ENCODE data around the gene COX6A1.
"Not testable (repeated sequence)": the region's sequence is repeated elsewhere in the genome, so short reads cannot be mapped to it uniquely, and the experiment has no call there.

Gene COX6A1

GRCh38 chr12:120428597-120429229, 9.2 kb upstream of the COX6A1 start:
- no peak for DNase-seq

- DNase-seq: no peak
Observed at GRCh38 chr12:120429368-120429767, 8.5 kb upstream of the COX6A1 start.

GRCh38 chr12:120432772-120433525, 5.0 kb upstream of the COX6A1 start:
- DNase-seq: no peak

DNA sequence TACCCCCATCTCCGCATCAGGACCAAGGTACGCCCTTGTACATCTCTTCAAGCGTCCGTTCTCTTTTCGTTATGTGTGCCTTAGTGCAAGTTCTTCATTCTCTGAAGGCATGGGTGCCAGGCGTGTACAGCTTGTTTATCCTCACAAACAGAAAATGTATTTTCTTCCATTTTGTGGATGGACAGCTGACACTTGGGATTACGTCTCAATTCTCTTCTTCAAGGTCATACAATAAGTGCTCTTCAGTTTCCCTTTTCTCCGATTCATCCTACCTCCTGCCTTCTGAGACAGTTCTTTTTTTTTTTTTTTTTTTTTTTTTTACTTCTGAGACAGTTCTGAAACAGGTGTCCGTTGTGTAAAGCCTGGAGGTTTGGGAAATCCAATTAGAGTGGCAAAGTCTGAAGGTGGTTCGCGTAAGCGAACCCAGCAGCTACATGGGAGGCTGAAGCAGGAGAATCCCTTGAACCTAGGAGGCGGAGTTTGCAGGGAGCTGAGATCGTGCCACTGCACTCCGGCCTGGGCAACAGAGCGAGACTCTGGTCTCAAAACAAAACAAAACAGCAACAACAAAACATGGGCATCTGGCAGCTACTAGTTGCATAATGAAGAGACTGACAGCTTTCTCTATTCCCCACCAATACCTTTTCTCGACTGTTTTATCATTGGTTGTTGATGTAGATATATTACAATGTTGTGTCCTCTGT, 734 bp downstream of the COX6A1 start:
- DNase-seq: no peak

DNA sequence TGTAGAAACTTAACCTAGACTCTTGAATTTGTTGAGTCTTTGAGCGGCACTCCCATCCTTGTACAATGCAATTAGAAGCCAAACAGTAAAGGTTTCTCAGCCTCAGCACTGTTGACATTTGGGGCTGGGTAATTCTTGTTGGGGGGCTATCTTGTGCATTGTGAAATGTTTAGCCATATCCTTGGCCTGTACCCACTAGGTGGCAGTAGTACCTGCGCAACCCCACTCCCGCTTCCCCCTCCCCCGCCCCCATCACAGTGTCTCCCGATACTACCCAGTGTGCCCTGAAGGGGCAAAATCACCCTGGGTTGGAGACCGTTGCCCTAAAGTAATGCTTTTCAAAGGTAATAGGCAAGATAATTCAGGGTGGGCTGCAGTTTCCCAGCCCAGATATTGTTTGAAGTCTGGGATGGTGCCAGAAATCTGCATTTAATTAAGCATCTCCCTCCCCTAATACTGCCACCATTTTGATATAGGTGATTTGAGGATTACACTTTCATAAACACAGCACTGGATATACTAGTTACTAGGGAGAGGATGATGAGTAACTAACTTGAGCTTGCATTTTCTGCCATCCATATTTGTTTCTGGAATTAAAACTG, 1.8 kb downstream of the COX6A1 start:
- DNase-seq: peak; percentile 55

DNA sequence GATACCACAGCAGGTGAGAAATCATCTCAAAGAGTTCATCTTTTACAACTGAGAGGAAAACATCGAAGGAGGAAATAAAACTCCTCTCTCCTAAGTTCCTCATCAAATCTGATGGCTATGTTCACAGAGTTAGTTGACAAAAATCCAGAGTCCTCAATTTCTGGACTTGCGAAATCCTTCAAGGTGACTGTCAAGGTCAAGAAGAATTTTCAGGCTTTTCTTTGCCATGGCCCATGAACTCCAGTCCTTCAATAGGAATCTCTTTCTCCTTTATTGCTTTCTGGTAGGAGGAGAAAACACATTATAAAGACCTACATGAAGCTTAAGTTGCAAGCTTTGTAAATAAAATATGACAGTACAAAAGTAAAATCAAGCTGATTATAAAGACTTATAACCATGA, 6.8 kb downstream of the COX6A1 start:
- no peak for DNase-seq

- peak; percentile 92 for DNase-seq
Observed at GRCh38 chr12:120445911-120446843, 8.3 kb downstream of the COX6A1 start, which contains the start of the genes GATC and TRIAP1. GATC (plus strand) TSS chr12:120446444; CDS start chr12:120446481, 37 bp downstream. TRIAP1 (minus strand) TSS chr12:120446384; CDS start chr12:120446372, 12 bp downstream.

DNA sequence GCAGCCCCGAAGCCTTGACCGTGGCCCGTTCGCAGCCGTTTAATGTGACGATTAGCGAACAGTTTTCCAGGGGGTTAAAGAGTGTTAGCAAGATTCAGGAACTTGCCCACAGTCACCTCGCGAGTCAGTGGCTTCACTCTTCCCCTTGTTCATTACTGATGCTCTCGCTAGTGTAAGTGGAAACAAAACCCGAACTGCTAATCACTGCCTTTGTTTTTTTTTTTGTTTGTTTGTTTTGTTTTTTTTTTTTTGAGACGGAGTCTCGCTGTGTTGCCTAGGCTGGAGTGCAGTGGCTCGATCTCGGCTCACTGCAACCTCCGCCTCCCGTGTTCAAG, 8.9 kb downstream of the COX6A1 start:
- DNase-seq: not testable (repeated sequence)

- DNase-seq: no peak
Observed at GRCh38 chr12:120447992-120448391, 10.1 kb downstream of the COX6A1 start.

DNA sequence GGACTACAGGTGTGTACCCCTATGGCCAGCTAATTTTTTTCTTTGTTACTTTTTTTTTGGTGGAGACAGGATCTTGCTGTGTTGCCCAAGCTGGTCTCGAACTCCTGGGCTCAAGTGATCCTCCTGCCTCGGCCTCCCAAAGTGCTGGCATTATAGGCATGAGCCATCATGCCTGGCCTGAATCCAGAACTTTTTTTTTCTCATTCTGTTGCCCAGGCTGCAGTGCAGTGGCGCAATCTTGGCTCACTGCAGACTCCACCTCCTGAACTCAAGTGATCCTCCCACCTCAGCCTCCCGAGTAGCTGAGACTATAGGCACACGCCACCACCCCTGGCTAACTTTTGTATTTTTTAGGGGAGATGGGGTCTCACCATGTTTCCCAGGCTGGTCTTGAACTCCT, 14.6 kb downstream of the COX6A1 start:
- not testable (repeated sequence) for DNase-seq

GRCh38 chr12:120453060-120453750, 15.3 kb downstream of the COX6A1 start:
- DNase-seq: no peak

- DNase-seq: no peak
Observed at GRCh38 chr12:120453977-120454376, 16.1 kb downstream of the COX6A1 start.

DNA sequence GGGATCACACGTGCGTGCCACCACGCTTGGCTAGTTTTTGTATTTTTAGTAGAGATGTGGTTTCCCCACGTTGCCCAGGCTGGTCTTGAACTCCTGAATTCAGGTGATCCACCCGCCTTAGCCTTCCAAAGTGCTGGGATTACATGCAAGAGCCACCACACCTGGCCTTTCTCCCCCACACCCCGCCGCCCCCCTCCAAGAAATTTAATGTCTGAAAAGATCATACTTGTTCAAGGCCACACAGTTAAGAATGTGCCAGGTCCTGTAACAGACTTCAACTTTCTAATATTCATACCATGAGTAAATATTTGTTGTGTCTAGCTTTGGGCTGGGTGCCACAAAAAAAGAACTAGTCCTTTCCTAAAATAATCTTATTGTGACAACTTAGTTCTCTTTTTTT, 17.4 kb downstream of the COX6A1 start:
- no peak for DNase-seq

DNA sequence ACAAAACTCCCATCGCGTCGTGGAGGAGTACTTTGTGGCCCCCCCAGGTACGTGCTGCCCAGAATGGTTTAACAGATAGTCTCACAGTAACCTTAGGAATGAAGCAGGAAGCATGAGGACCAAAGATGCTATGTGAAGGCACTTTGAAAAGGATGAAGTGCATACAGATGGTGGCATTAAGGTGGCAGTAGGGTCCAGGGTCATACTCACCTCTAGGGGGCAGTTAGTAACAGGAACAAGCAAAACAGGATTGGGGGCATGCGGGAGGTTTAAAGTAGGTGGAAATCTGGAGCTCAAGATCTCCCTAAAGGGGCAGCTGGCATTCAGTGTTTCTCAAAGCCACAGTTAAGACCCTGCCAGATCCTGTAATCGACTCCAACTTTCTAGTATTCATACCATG, 19.2 kb downstream of the COX6A1 start:
- no peak for DNase-seq

DNA sequence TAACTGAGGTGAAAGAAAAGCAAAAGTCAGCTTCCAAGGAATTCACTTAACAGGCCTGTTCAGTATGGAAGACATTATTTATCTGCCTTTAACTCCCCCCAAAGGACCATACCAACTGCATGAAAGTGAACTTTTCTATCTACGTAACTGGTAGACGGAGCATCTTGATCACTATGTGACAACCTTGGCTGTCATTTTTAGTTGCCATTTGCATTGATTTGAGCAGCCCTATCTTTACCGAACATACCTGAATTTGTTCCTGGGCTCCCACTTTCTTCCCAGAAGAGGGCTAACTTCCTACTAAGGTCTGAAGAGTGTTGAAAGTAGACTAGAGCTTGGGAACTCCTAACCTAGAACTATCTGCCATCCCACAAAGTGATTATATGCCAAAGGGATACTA, 22.2 kb downstream of the COX6A1 start:
- DNase-seq: no peak

GRCh38 chr12:120462099-120462640, 24.3 kb downstream of the COX6A1 start:
- no peak for DNase-seq

DNA sequence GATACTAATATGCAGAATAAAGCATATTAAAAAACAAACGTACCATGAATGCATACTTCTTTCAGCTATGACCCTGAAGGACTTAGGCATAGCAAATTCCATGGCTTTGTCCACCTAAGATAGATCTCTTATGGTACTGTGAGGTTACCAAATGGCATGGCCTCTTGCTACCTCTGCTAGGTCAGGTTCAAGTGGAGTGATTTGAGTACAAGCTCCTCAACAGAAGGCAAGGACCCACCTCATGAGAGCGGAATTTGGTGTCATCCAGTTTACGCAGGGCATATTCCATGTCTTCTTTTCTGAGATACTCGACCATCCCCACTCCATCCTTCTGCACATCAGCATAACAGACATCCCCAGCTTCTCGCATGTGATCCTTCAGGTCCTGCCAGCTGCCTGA, 25.8 kb downstream of the COX6A1 start:
- DNase-seq: no peak

- no peak for DNase-seq
Observed at GRCh38 chr12:120465756-120466155, 27.8 kb downstream of the COX6A1 start.

GRCh38 chr12:120466560-120467315, 28.8 kb downstream of the COX6A1 start:
- no peak for DNase-seq

- no peak for DNase-seq
Observed at GRCh38 chr12:120467439-120467838, 29.5 kb downstream of the COX6A1 start.
